H9 (cell line): ENCODE measurements around the gene PPP1CB. TPM values are rescaled to one million over a fixed set of nuclear protein-coding genes. Genes with fewer than 3 reads are reported as not detected.

Source experiments
- DNase-seq: peaks from one replicate; pipeline ENCODE4 v3.0.0-alpha.2; 2017
- H2AFZ ChIP-seq: one replicate; pipeline ENCODE4 v1.6.1; 2013; ENCODE audit warnings: mild to moderate bottlenecking, low read length, control low read depth, moderate library complexity
- H2AK5ac ChIP-seq: 2 replicates; pipeline ENCODE4 v1.6.1; 2013; ENCODE audit warnings: low read length, control low read depth, mixed read lengths; ENCODE audit not compliant: insufficient read length
- H2BK120ac ChIP-seq: one replicate; pipeline ENCODE4 v1.6.1; 2013; ENCODE audit warnings: low read depth, mild to moderate bottlenecking, low read length, control low read depth, inconsistent platforms; ENCODE audit not compliant: poor library complexity, severe bottlenecking
- H2BK12ac ChIP-seq: 2 replicates; pipeline ENCODE4 v1.6.1; 2013; ENCODE audit warnings: low read length, control low read depth, mixed read lengths, low read depth; ENCODE audit not compliant: insufficient read length
- H2BK15ac ChIP-seq: 2 replicates; pipeline ENCODE4 v1.6.1; 2013; ENCODE audit warnings: low read depth, low read length, control low read depth
- H2BK20ac ChIP-seq: one replicate; pipeline ENCODE4 v1.6.1; 2013; ENCODE audit warnings: low read depth, mild to moderate bottlenecking, low read length, control low read depth, inconsistent platforms; ENCODE audit not compliant: poor library complexity, severe bottlenecking
- H2BK5ac ChIP-seq: 2 replicates; pipeline ENCODE4 v1.6.1; 2013; ENCODE audit warnings: low read length, control low read depth, mixed read lengths; ENCODE audit not compliant: insufficient read length
- H3K14ac ChIP-seq: 2 replicates; pipeline ENCODE4 v1.6.1; 2013; ENCODE audit warnings: low read length, control low read depth; ENCODE audit not compliant: insufficient read depth
- H3K18ac ChIP-seq: 2 replicates; pipeline ENCODE4 v1.6.1; 2013; ENCODE audit warnings: low read depth, mild to moderate bottlenecking, mixed read lengths, low read length, control low read depth; ENCODE audit not compliant: insufficient read length
- H3K23ac ChIP-seq: 2 replicates; pipeline ENCODE4 v1.6.1; 2013; ENCODE audit warnings: low read length, control low read depth, mixed read lengths, low read depth; ENCODE audit not compliant: insufficient read length
- H3K23me2 ChIP-seq: 2 replicates; pipeline ENCODE4 v1.6.1; 2013; ENCODE audit warnings: low read depth, mild to moderate bottlenecking, mixed read lengths, low read length, control low read depth; ENCODE audit not compliant: insufficient read length, poor library complexity, severe bottlenecking
- H3K27ac ChIP-seq: 2 replicates; pipeline ENCODE4 v1.5.1; 2013; ENCODE audit warnings: low read length, control low read depth, mixed read lengths, low read depth; ENCODE audit not compliant: insufficient read length
- H3K27me3 ChIP-seq: 2 replicates; pipeline ENCODE4 v1.6.1; 2013; ENCODE audit warnings: low read length, control low read depth, inconsistent platforms; ENCODE audit not compliant: insufficient read depth
- H3K4ac ChIP-seq: 2 replicates; pipeline ENCODE4 v1.6.1; 2013; ENCODE audit warnings: low read depth, mild to moderate bottlenecking, control low read depth, inconsistent platforms, low read length, moderate library complexity
- H3K4me1 ChIP-seq: 2 replicates; pipeline ENCODE4 v1.6.1; 2013; ENCODE audit warnings: low read length, control low read depth, inconsistent platforms; ENCODE audit not compliant: insufficient read depth
- H3K4me2 ChIP-seq: 2 replicates; pipeline ENCODE4 v1.6.1; 2013; ENCODE audit warnings: low read length, control low read depth, mixed read lengths; ENCODE audit not compliant: insufficient read length, insufficient read depth
- H3K56ac ChIP-seq: 2 replicates; pipeline ENCODE4 v1.6.1; 2013; ENCODE audit warnings: low read depth, mild to moderate bottlenecking, mixed read lengths, low read length, control low read depth; ENCODE audit not compliant: insufficient read length
- H3K79me1 ChIP-seq: 2 replicates; pipeline ENCODE4 v1.6.1; 2013; ENCODE audit warnings: low read depth, mild to moderate bottlenecking, moderate library complexity, low read length, control low read depth, inconsistent platforms; ENCODE audit not compliant: insufficient read depth, poor library complexity, severe bottlenecking
- H3K79me2 ChIP-seq: 2 replicates; pipeline ENCODE4 v1.6.1; 2013; ENCODE audit warnings: low read length, control low read depth, inconsistent platforms; ENCODE audit not compliant: insufficient read depth
- H3K9ac ChIP-seq: 2 replicates; pipeline ENCODE4 v1.6.1; 2013; ENCODE audit warnings: low read length, control low read depth, mixed read lengths; ENCODE audit not compliant: insufficient read length; ENCODE audit errors: extremely low read depth
- H3K9me3 ChIP-seq: one replicate; pipeline ENCODE4 v1.6.1; 2013; ENCODE audit warnings: low read depth, low read length, inconsistent platforms; ENCODE audit not compliant: control insufficient read depth
- H3T11ph ChIP-seq: one replicate; pipeline ENCODE4 v1.6.1; 2013; ENCODE audit warnings: mild to moderate bottlenecking, low read length, control low read depth, inconsistent platforms
- H4K20me1 ChIP-seq: one replicate; pipeline ENCODE4 v1.6.1; 2013; ENCODE audit not compliant: control insufficient read depth, insufficient read length, insufficient read depth
- H4K5ac ChIP-seq: 2 replicates; pipeline ENCODE4 v1.6.1; 2013; ENCODE audit warnings: low read depth, mild to moderate bottlenecking, mixed read lengths, low read length, control low read depth; ENCODE audit not compliant: insufficient read length
- H4K8ac ChIP-seq: replicated peaks from 2 replicates; pipeline ENCODE4 v1.6.1; 2013; ENCODE audit warnings: low read length, control low read depth, mixed read lengths, low read depth; ENCODE audit not compliant: insufficient read length
- H4K91ac ChIP-seq: 2 replicates; pipeline ENCODE4 v1.6.1; 2013; ENCODE audit warnings: low read depth, mild to moderate bottlenecking, moderate library complexity, mixed read lengths, low read length, control low read depth; ENCODE audit not compliant: insufficient read length
- H3K27ac Mint-ChIP-seq, 3 experiments: 2 replicates in 2 of 3; 3 replicates in 1 of 3; pipeline ENCODE4 v1.8.0; 2020 to 2021; ENCODE audit warnings: mixed read lengths in 3 of 3, mild to moderate bottlenecking in 1 of 3, moderate library complexity in 1 of 3
- H3K27me3 Mint-ChIP-seq: 2 replicates; pipeline ENCODE4 v1.8.0; 2021; ENCODE audit warnings: low read depth, mild to moderate bottlenecking, moderate library complexity, mixed read lengths
- H3K36me3 Mint-ChIP-seq, 3 experiments: 2 replicates in 2 of 3; 3 replicates in 1 of 3; pipeline ENCODE4 v1.8.0; 2020 to 2021; ENCODE audit warnings: low read depth in 3 of 3, mixed read lengths in 3 of 3; ENCODE audit not compliant: insufficient read depth in 1 of 3
- H3K4me1 Mint-ChIP-seq, 2 experiments: 2 replicates each; pipeline ENCODE4 v1.8.0; 2020; ENCODE audit warnings: mixed read lengths in 2 of 2
- H3K4me3 Mint-ChIP-seq, 2 experiments: 2 replicates in 1 of 2; 3 replicates in 1 of 2; pipeline ENCODE4 v1.8.0; 2020 to 2021; ENCODE audit warnings: mild to moderate bottlenecking in 2 of 2, mixed read lengths in 2 of 2, moderate library complexity in 1 of 2
- H3K9me3 Mint-ChIP-seq, 2 experiments: 2 replicates in 1 of 2; 3 replicates in 1 of 2; pipeline ENCODE4 v1.8.0; 2020; ENCODE audit warnings: mild to moderate bottlenecking in 2 of 2, mixed read lengths in 2 of 2, moderate library complexity in 1 of 2
- CTCF ChIP-seq: fragments of 200-600 bp; sonication (generic); conservative IDR thresholded peaks from 3 replicates; pipeline ENCODE4 v1.8.0; 2021; ENCODE audit warnings: antibody characterized with exemption, mild to moderate bottlenecking
- WGBS: extraction: QIAGEN DNeasy Blood & Tissue Kit; methylation state at CpG from one replicate; pipeline ENCODE4 v1.1.7; 2013; ENCODE audit warnings: missing lambda C conversion rate, low lambda C conversion rate, mixed read lengths; ENCODE audit not compliant: insufficient read length; ENCODE audit errors: extremely low coverage; 5-methylcytosine and 5-hydroxymethylcytosine counted together
- total RNA-seq: library from RNA; stranded (reverse); gene quantifications from 2 replicates; pipeline ENCODE4 v1.2.1, GENCODE V29; 2021

PPP1CB gene
- total RNA-seq, 1 experiment from 2014 or later: 184 TPM

GRCh38 chr2:28810384-28811285 lies 59.0 kb downstream of the PPP1CB start, which contains the start of gene SPDYA:
Gene SPDYA (plus strand): TSS chr2:28810834. CDS start chr2:28816015, 5,181 bp downstream.
- H2AK5ac ChIP-seq: no peak within 1 kb of the TSS
- peaks cover 3% of the 10 kb centered on the region; the same call in 1 of the 2 replicates for H3K27me3 ChIP-seq
- no peaks in the 10 kb centered on the region; the same call in 1 of the 2 replicates for H3K4me1 ChIP-seq
- peaks cover 8% of the 10 kb centered on the region for H3K23me2 ChIP-seq
- no peak within 1 kb of the TSS for H2BK120ac ChIP-seq
- no peak within 1 kb of the TSS for H2BK5ac ChIP-seq
- H3K4ac ChIP-seq: no peak within 1 kb of the TSS
- H3K4me2 ChIP-seq: peak within 1 kb of the TSS; percentile 54
- no peak for TF ChIP-seq CTCF
- no peaks in the 10 kb centered on the region for H3K79me1 ChIP-seq
- peaks cover 0 to 9% (median 5%) of the 10 kb centered on the region in 3 experiments; a peak in 5 of 7 replicates for H3K36me3 Mint-ChIP-seq
- H3K9me3 Mint-ChIP-seq: peaks cover 2 to 4% of the 10 kb centered on the region in 2 experiments; a peak in 2 of 5 replicates
- no peaks in the 10 kb centered on the region for H3K9me3 ChIP-seq
- H4K20me1 ChIP-seq: no peaks in the 10 kb centered on the region
- WGBS: no CpG with 5 or more reads among the region's 97 CpGs
- DNase-seq: peak; percentile 91
- no peak within 1 kb of the TSS for H3K27ac ChIP-seq
- H2BK15ac ChIP-seq: no peak within 1 kb of the TSS
- no peak within 1 kb of the TSS for H3K56ac ChIP-seq
- no peak within 1 kb of the TSS for H3K9ac ChIP-seq
- no peak within 1 kb of the TSS for H3T11ph ChIP-seq
- H3K18ac ChIP-seq: no peak within 1 kb of the TSS
- peak within 1 kb of the TSS; percentile 45 for H3K14ac ChIP-seq
- H2AFZ ChIP-seq: no peak within 1 kb of the TSS
- no peak within 1 kb of the TSS for H2BK20ac ChIP-seq
- 0 out of 4 replicates have a peak, but pooled peaks cover 0 to 2% of the 10 kb centered on the region in 2 experiments for H3K4me1 Mint-ChIP-seq
- H3K27me3 Mint-ChIP-seq: peaks cover 35% of the 10 kb centered on the region
- H3K27ac Mint-ChIP-seq: no peak within 1 kb of the TSS
- H3K79me2 ChIP-seq: no peaks in the 10 kb centered on the region
- no peak within 1 kb of the TSS for H4K8ac ChIP-seq
- peak within 1 kb of the TSS; percentile 56 to 71 for H3K4me3 Mint-ChIP-seq
- no peak within 1 kb of the TSS for H4K91ac ChIP-seq
- no peak within 1 kb of the TSS for H3K23ac ChIP-seq
- H2BK12ac ChIP-seq: no peak within 1 kb of the TSS
- no peak within 1 kb of the TSS for H4K5ac ChIP-seq
